ENCODE results near the gene UCK1. TPM values are rescaled to one million over a fixed set of nuclear protein-coding genes. Genes with fewer than 3 reads are reported as not detected.
A peak's percentile ranks its signal among the peaks of the same experiment; 100 is the strongest.

The UCK1 gene
- polyA plus RNA-seq, 3 donors = 15.9 to 19.9 (median 16.3) TPM

DNA sequence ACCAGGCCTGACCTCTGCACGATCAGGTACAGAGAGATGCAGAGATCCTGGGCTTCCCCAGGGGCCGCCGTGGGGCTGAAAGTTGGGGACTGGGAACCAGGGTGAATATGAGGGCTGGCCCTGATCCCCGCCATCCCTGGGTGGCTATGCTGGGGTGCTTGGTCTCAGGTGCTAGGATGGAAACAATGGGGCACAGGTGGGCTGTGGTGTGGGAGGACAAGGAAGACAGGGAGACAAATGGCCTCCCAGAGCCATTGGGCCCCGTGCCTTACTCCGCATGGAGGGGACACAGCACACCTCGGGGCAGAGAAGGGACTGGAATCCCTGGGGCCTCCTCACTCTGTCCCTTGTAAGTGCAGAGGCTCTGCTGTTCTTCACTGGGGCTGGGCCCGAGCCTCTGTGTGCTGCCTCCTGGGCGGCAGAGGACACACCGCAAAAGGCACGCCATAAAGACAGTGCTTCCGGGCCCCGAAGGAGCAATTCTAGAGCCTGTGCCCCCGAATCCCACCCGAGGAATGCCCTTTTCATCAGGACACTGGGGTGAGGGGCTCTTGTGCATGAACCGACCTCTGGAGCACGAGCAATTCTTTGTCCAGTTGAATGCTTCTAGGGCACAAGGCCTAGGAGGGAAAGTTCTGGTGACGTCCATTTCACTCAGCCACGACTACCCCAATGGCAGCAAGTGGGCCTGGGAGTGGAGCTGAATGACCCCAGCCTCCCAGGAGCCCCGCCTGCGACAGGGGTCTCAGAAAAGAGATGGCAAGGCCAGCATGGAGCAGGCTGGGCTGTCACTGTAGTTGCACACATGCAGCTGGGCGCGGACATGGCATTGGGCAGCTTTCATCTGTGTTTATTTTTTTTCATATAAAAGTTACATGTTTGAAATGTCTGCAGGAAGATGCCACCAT lies 45.1 kb upstream of the UCK1 start:
- Histone ChIP-seq H3K79me2 (ENCODE audit: insufficient read depth, low read length) (no peaks in the 10 kb centered on the region), H3K36me3 (replicated peaks in 1 of 2; ENCODE audit: control insufficient read depth in 1 of 2, insufficient read depth in 2 of 2, low read length in 2 of 2) (peaks cover 75 to 93% of the 10 kb centered on the region in 2 donors), H3K27ac (ENCODE audit: low read depth in 1 of 2, low read length in 2 of 2) (no peak overlapping the region), H3K4me2 (replicated peaks; ENCODE audit: extremely low read depth, low read length, poor library complexity, severe bottlenecking) (no peak overlapping the region), H2AFZ (ENCODE audit: insufficient read depth, low read depth, low read length, poor library complexity, severe bottlenecking) (no peak overlapping the region), H3K9me3 (replicated peaks in 1 of 2; ENCODE audit: control insufficient read depth in 1 of 2, insufficient read depth in 1 of 2, low read length in 2 of 2) (no peaks in the 10 kb centered on the region), H3K4me1 (ENCODE audit: control insufficient read depth in 1 of 2, insufficient read depth in 2 of 2, low read length in 2 of 2) (peaks cover 7 to 10% of the 10 kb centered on the region in 2 donors), H3K9ac (ENCODE audit: insufficient read depth, low read length, poor library complexity, severe bottlenecking) (no peak overlapping the region), H3K27me3 (ENCODE audit: control insufficient read depth in 2 of 2, insufficient read depth in 2 of 2, low read length in 2 of 2) (no peaks in the 10 kb centered on the region), H3K4me3 (replicated peaks in 1 of 3; ENCODE audit: low read depth in 2 of 3, low read length in 3 of 3) (no peak overlapping the region), H4K20me1 (ENCODE audit: insufficient read depth, low read length) (peaks cover 43% of the 10 kb centered on the region)
- Mint-ChIP-seq H3K36me3 (peaks cover 72 to 96% of the 10 kb centered on the region in 2 donors), H3K4me1 (peaks cover 9% of the 10 kb centered on the region), H3K4me3 (no peak overlapping the region), H3K9me3 (no peaks in the 10 kb centered on the region), H3K27me3 (ENCODE audit: low read depth in 3 of 3) (peaks cover 0 to 3% (median 0%) of the 10 kb centered on the region in 3 donors), H3K27ac (peak overlapping the region in 4 of 7 donors; percentile 32 to 53 (median 48))
- DNase-seq = no peak
- TF ChIP-seq, protein P1, sequence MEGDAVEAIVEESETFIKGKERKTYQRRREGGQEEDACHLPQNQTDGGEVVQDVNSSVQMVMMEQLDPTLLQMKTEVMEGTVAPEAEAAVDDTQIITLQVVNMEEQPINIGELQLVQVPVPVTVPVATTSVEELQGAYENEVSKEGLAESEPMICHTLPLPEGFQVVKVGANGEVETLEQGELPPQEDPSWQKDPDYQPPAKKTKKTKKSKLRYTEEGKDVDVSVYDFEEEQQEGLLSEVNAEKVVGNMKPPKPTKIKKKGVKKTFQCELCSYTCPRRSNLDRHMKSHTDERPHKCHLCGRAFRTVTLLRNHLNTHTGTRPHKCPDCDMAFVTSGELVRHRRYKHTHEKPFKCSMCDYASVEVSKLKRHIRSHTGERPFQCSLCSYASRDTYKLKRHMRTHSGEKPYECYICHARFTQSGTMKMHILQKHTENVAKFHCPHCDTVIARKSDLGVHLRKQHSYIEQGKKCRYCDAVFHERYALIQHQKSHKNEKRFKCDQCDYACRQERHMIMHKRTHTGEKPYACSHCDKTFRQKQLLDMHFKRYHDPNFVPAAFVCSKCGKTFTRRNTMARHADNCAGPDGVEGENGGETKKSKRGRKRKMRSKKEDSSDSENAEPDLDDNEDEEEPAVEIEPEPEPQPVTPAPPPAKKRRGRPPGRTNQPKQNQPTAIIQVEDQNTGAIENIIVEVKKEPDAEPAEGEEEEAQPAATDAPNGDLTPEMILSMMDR (IDR thresholded peaks at IDR 0.05) = no peak
- WGBS (ENCODE audit: insufficient coverage) = 98% methylated on average over 23 of the region's 23 CpGs
- intact Hi-C loops (cut with micrococcal nuclease) = no loop called here

DNA sequence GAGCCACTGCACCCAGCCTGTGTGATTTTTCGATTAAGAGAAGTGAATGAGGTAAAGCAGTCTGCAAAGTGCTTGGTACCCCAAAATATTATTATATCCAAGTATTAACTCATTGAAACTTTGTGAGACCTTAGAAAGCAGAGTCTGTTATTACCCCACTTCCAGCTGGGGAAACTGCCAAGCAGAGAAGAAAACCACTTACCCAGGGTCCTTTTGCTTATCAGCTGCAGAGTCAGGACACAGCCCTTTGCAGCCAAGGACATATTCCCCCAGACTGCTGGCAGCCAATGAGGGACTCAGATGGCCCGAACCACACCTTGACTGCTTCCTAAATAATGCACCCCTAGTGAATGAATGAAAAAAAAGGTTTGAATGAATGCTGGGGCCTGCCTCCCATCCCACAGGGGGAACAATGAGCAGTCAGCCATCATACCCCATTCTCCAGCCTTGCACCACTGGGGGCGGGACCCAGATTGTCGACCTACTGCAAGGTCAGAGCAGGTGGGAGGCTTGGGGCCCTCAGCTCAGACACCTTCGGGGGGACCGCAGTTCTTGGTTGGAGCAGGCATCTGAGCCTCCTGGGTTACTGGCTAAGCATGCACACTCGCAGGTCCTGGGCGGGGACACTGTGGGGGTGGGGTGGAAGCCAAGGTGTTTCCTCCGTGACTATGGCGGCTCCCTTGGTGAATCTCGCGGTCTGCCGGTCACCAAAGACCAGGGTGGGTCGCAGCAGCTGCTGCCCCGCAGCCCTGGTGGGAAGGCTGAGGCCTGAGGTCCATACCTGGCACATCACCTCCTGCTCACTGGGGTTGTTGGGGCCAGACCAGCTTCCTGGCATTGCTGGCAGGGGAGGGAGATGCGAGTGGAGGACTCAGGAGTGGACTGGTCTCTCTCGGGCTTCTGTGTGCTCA lies 43.9 kb upstream of the UCK1 start:
- 97% methylated on average over 11 of the region's 17 CpGs for WGBS (ENCODE audit: insufficient coverage)
- H3K27ac ChIP-seq (ENCODE audit: low read depth in 1 of 2, low read length in 2 of 2) = no peak overlapping the region

More for the DNA sequence above, 43.9 kb upstream of the UCK1 start:
- peaks cover 68 to 86% of the 10 kb centered on the region in 2 donors for H3K36me3 ChIP-seq (replicated peaks in 1 of 2; ENCODE audit: control insufficient read depth in 1 of 2, insufficient read depth in 2 of 2, low read length in 2 of 2)
- H3K4me1 ChIP-seq (ENCODE audit: control insufficient read depth in 1 of 2, insufficient read depth in 2 of 2, low read length in 2 of 2) = peaks cover 7 to 10% of the 10 kb centered on the region in 2 donors
- peaks cover 38% of the 10 kb centered on the region for H4K20me1 ChIP-seq (ENCODE audit: insufficient read depth, low read length)
- no peaks in the 10 kb centered on the region for H3K79me2 ChIP-seq (ENCODE audit: insufficient read depth, low read length)
- no peaks in the 10 kb centered on the region for H3K27me3 ChIP-seq (ENCODE audit: control insufficient read depth in 2 of 2, insufficient read depth in 2 of 2, low read length in 2 of 2)
- peaks cover 9% of the 10 kb centered on the region for H3K4me1 Mint-ChIP-seq
- no peak for DNase-seq
- H3K9ac ChIP-seq (ENCODE audit: insufficient read depth, low read length, poor library complexity, severe bottlenecking) = no peak overlapping the region
- H2AFZ ChIP-seq (ENCODE audit: insufficient read depth, low read depth, low read length, poor library complexity, severe bottlenecking) = no peak overlapping the region
- no peak overlapping the region for H3K4me3 ChIP-seq (replicated peaks in 1 of 3; ENCODE audit: low read depth in 2 of 3, low read length in 3 of 3)
- no peaks in the 10 kb centered on the region for H3K9me3 ChIP-seq (replicated peaks in 1 of 2; ENCODE audit: control insufficient read depth in 1 of 2, insufficient read depth in 1 of 2, low read length in 2 of 2)
- TF ChIP-seq, protein P1 (IDR thresholded peaks at IDR 0.05) = no peak
- H3K9me3 Mint-ChIP-seq = no peaks in the 10 kb centered on the region
- no peak overlapping the region for H3K4me2 ChIP-seq (replicated peaks; ENCODE audit: extremely low read depth, low read length, poor library complexity, severe bottlenecking)
- H3K36me3 Mint-ChIP-seq = peaks cover 66 to 93% of the 10 kb centered on the region in 2 donors
- peak overlapping the region in 2 of 7 donors; percentile 26 to 68 for H3K27ac Mint-ChIP-seq
- intact Hi-C loops (cut with micrococcal nuclease) = no loop called here
- H3K27me3 Mint-ChIP-seq (ENCODE audit: low read depth in 3 of 3) = peaks cover 0 to 3% (median 0%) of the 10 kb centered on the region in 3 donors
- H3K4me3 Mint-ChIP-seq = no peak overlapping the region

Measured in CD14-positive monocyte (primary cell).